GM12892 (cell line): ENCODE results near the gene WDSUB1.

Experiments used
- POLR2A ChIP-seq: IDR thresholded peaks from 2 replicates; pipeline ENCODE4 v1.6.1; 2011; ENCODE audit warnings: low read depth, low read length, control low read depth
- POLR2AphosphoS5 ChIP-seq: IDR thresholded peaks from 2 replicates; pipeline ENCODE4 v1.6.1; 2011; ENCODE audit warnings: low read depth, low read length, control low read depth

DNA sequence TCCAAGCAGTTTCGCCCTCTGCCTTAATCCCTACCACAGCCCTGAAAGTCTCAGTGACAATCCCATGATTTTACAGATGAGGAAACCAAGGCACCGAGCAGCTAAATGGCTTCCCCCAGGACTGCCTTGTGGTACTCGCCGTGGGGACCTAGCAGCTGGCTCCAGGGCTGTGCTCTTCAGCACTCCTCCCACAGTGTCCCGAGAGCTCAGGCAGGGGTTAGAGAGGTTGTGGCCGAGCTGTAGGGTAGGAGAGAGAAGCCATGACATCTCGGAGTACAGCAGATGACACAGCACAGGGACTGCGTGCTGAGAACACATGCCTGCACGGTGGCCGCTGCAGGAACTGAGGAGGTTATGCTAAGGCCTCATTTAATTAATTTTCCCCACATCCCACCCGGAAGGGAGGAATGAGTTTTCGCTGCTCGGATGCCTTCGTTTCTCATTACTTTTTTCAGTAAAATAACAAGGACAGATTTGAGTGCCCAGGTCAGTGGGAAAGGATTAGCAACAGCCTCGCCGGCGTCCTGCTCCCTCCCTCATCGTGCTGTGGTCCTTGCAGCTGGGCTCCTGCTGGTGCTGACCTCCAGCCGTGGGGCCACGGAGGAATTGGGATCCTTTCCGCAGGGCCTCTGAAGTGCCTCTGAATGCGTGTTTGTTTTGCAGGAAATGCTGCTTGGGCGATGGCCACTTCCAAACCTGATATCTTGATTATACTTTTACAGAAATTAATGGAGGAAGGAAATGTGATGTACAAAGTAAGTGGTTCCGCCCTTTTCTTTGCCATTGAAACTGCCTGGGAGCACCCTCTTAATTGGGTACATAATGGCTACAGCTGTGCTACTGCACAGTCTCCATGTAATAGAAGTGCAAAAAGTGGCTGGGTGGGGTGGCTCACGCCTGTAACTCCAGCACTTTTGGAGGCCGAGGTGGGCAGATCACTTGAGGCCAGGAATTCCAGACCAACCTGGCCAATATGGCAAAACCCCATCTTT is 61.2 kb downstream of the WDSUB1 start:
- TF ChIP-seq POLR2A, result no peak
- no peak for TF ChIP-seq POLR2AphosphoS5
